IPS-20b (cell line): ENCODE data around the gene GPX6.
"Not testable (repeated sequence)": the region's sequence is repeated elsewhere in the genome, so short reads cannot be mapped to it uniquely, and the experiment has no call there.

Experiments
- H3K27ac ChIP-seq: one replicate; pipeline ENCODE4 v1.5.1; 2013; ENCODE audit warnings: low read length
- H3K27me3 ChIP-seq: 2 replicates; pipeline ENCODE4 v1.6.1; 2013; ENCODE audit warnings: mild to moderate bottlenecking, low read length, inconsistent platforms; ENCODE audit not compliant: insufficient read depth
- H3K36me3 ChIP-seq: 2 replicates; pipeline ENCODE4 v1.6.1; 2013; ENCODE audit warnings: low read depth, mild to moderate bottlenecking, inconsistent platforms, low read length, moderate library complexity; ENCODE audit not compliant: insufficient read depth
- H3K4me1 ChIP-seq: 2 replicates; pipeline ENCODE4 v1.6.1; 2013; ENCODE audit warnings: mild to moderate bottlenecking, control low read depth, inconsistent platforms, low read length, moderate library complexity; ENCODE audit not compliant: insufficient read depth
- H3K4me3 ChIP-seq: 2 replicates; pipeline ENCODE4 v1.5.1; 2013; ENCODE audit warnings: mild to moderate bottlenecking, low read length, inconsistent platforms
- H3K9ac ChIP-seq: 2 replicates; pipeline ENCODE4 v1.6.1; 2013; ENCODE audit warnings: low read depth, mild to moderate bottlenecking, inconsistent platforms, low read length, moderate library complexity
- H3K9me3 ChIP-seq: 2 replicates; pipeline ENCODE4 v1.6.1; 2013; ENCODE audit warnings: mild to moderate bottlenecking, low read depth, low read length, inconsistent platforms; ENCODE audit not compliant: insufficient read depth

Gene GPX6

GRCh38 chr6:28517964-28518363 is 2.4 kb upstream of the GPX6 start:
- Histone ChIP-seq H3K27ac (no peak overlapping the region), H3K4me3 (no peak overlapping the region), H3K4me1 (no peaks in the 10 kb centered on the region), H3K27me3 (no peaks in the 10 kb centered on the region), H3K36me3 (no peaks in the 10 kb centered on the region), H3K9ac (no peak overlapping the region), H3K9me3 (no peaks in the 10 kb centered on the region)

- H3K27me3 ChIP-seq, H3K9me3 ChIP-seq, H3K4me1 ChIP-seq, H3K4me3 ChIP-seq, H3K27ac ChIP-seq, H3K36me3 ChIP-seq, H3K9ac ChIP-seq: not testable (repeated sequence)
Measured at GRCh38 chr6:28512387-28512786, 3.2 kb downstream of the GPX6 start.

- no peak overlapping the region for H3K27ac ChIP-seq
- no peaks in the 10 kb centered on the region for H3K36me3 ChIP-seq
- H3K4me3 ChIP-seq: no peak overlapping the region
- no peak overlapping the region for H3K9ac ChIP-seq
- H3K27me3 ChIP-seq: no peaks in the 10 kb centered on the region
- H3K4me1 ChIP-seq: peaks cover 8% of the 10 kb centered on the region; the same call in 1 of the 2 replicates
- H3K9me3 ChIP-seq: no peaks in the 10 kb centered on the region
Measured at GRCh38 chr6:28511628-28512300, 3.8 kb downstream of the GPX6 start.

- H3K4me3 ChIP-seq: no peak overlapping the region; the same call in 1 of the 2 replicates
- no peak overlapping the region for H3K9ac ChIP-seq
- peaks cover 17% of the 10 kb centered on the region; the same call in 1 of the 2 replicates for H3K4me1 ChIP-seq
- H3K27me3 ChIP-seq: no peaks in the 10 kb centered on the region
- H3K9me3 ChIP-seq: no peaks in the 10 kb centered on the region
- H3K27ac ChIP-seq: no peak overlapping the region
- no peaks in the 10 kb centered on the region for H3K36me3 ChIP-seq
Measured at GRCh38 chr6:28506807-28507475, 8.7 kb downstream of the GPX6 start.

GRCh38 chr6:28505733-28506132 is 9.9 kb downstream of the GPX6 start:
- Histone ChIP-seq H3K4me1 (peaks cover 17% of the 10 kb centered on the region; the same call in 1 of the 2 replicates), H3K27ac (no peak overlapping the region), H3K27me3 (no peaks in the 10 kb centered on the region), H3K4me3 (no peak overlapping the region), H3K9me3 (no peaks in the 10 kb centered on the region), H3K36me3 (no peaks in the 10 kb centered on the region), H3K9ac (no peak overlapping the region)

- not testable (repeated sequence) for H3K9ac ChIP-seq, H3K9me3 ChIP-seq, H3K27me3 ChIP-seq, H3K36me3 ChIP-seq, H3K27ac ChIP-seq, H3K4me3 ChIP-seq
- peaks cover 17% of the 10 kb centered on the region; the same call in 1 of the 2 replicates for H3K4me1 ChIP-seq
Measured at GRCh38 chr6:28502709-28503305, 12.8 kb downstream of the GPX6 start.

GRCh38 chr6:28502136-28502535 is 13.5 kb downstream of the GPX6 start:
- peaks cover 13% of the 10 kb centered on the region; the same call in 1 of the 2 replicates for H3K4me1 ChIP-seq
- not testable (repeated sequence) for H3K9me3 ChIP-seq, H3K27ac ChIP-seq, H3K27me3 ChIP-seq, H3K9ac ChIP-seq, H3K4me3 ChIP-seq, H3K36me3 ChIP-seq

GRCh38 chr6:28501259-28501658 is 14.3 kb downstream of the GPX6 start:
- Histone ChIP-seq H3K9ac (no peak overlapping the region), H3K4me1 (peaks cover 4% of the 10 kb centered on the region; the same call in 1 of the 2 replicates), H3K36me3 (no peaks in the 10 kb centered on the region), H3K27ac (no peak overlapping the region), H3K9me3 (no peaks in the 10 kb centered on the region), H3K4me3 (no peak overlapping the region), H3K27me3 (no peaks in the 10 kb centered on the region)

- H3K27me3 ChIP-seq: no peaks in the 10 kb centered on the region
- H3K4me1 ChIP-seq: no peaks in the 10 kb centered on the region
- H3K4me3 ChIP-seq: no peak overlapping the region
- no peaks in the 10 kb centered on the region for H3K36me3 ChIP-seq
- no peak overlapping the region for H3K9ac ChIP-seq
- no peak overlapping the region for H3K27ac ChIP-seq
- no peaks in the 10 kb centered on the region for H3K9me3 ChIP-seq
Measured at GRCh38 chr6:28497893-28498292, 17.7 kb downstream of the GPX6 start.

- no peak overlapping the region for H3K9ac ChIP-seq
- H3K4me1 ChIP-seq: no peaks in the 10 kb centered on the region
- no peak overlapping the region for H3K27ac ChIP-seq
- no peaks in the 10 kb centered on the region for H3K36me3 ChIP-seq
- no peaks in the 10 kb centered on the region for H3K9me3 ChIP-seq
- H3K27me3 ChIP-seq: no peaks in the 10 kb centered on the region
- no peak overlapping the region for H3K4me3 ChIP-seq
Measured at GRCh38 chr6:28497306-28497705, 18.3 kb downstream of the GPX6 start.

- H3K36me3 ChIP-seq: no peaks in the 10 kb centered on the region
Measured at GRCh38 chr6:28496099-28496779, 19.4 kb downstream of the GPX6 start.

More at GRCh38 chr6:28496099-28496779, 19.4 kb downstream of the GPX6 start:
- no peak overlapping the region for H3K27ac ChIP-seq
- H3K4me3 ChIP-seq: no peak overlapping the region
- H3K27me3 ChIP-seq: no peaks in the 10 kb centered on the region
- H3K4me1 ChIP-seq: no peaks in the 10 kb centered on the region
- no peaks in the 10 kb centered on the region for H3K9me3 ChIP-seq
- no peak overlapping the region for H3K9ac ChIP-seq
